ENCODE results near the gene PRPH2.

DNA sequence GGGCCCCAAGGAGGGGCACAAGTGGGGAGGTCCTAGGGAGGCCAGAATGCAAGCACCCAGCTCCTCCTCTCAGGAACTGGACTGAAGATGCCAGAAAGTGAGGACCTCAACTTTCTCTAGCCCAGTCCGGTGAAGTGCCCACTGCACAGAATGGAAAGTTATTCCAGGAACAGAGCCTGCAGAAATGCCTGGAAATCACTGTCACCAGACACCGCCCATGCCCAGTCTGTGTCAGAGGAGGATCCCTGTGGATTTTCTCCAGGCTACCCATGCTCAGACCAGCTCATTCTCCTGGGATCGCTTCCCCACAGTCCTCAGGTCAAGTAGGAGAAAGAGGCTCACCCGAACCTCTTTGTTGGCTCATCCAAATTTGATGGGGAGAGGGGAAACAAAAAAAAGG is 6.5 kb downstream of the PRPH2 start:
- TF ChIP-seq RXRB (CRISPR knock-in tag; IDR thresholded peaks at IDR 0.05; ENCODE audit: borderline replicate concordance) = no peak
- no peak for TF ChIP-seq AGO1 (IDR thresholded peaks at IDR 0.05; ENCODE audit: low read depth, low read length, poor library complexity, severe bottlenecking)
- TF ChIP-seq RAD21 (CRISPR knock-in tag; IDR thresholded peaks at IDR 0.05) = no peak
- no peak for TF ChIP-seq NPAS2 (CRISPR knock-in tag; IDR thresholded peaks at IDR 0.05; ENCODE audit: borderline replicate concordance)
- TF ChIP-seq, protein P1, sequence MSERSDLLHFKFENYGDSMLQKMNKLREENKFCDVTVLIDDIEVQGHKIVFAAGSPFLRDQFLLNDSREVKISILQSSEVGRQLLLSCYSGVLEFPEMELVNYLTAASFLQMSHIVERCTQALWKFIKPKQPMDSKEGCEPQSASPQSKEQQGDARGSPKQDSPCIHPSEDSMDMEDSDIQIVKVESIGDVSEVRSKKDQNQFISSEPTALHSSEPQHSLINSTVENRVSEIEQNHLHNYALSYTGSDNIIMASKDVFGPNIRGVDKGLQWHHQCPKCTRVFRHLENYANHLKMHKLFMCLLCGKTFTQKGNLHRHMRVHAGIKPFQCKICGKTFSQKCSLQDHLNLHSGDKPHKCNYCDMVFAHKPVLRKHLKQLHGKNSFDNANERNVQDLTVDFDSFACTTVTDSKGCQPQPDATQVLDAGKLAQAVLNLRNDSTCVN (CRISPR knock-in tag; IDR thresholded peaks at IDR 0.05; ENCODE audit: borderline replicate concordance) = no peak
- no peak for TF ChIP-seq NR0B2 (CRISPR knock-in tag; IDR thresholded peaks at IDR 0.05)
- TF ChIP-seq, protein P2, sequence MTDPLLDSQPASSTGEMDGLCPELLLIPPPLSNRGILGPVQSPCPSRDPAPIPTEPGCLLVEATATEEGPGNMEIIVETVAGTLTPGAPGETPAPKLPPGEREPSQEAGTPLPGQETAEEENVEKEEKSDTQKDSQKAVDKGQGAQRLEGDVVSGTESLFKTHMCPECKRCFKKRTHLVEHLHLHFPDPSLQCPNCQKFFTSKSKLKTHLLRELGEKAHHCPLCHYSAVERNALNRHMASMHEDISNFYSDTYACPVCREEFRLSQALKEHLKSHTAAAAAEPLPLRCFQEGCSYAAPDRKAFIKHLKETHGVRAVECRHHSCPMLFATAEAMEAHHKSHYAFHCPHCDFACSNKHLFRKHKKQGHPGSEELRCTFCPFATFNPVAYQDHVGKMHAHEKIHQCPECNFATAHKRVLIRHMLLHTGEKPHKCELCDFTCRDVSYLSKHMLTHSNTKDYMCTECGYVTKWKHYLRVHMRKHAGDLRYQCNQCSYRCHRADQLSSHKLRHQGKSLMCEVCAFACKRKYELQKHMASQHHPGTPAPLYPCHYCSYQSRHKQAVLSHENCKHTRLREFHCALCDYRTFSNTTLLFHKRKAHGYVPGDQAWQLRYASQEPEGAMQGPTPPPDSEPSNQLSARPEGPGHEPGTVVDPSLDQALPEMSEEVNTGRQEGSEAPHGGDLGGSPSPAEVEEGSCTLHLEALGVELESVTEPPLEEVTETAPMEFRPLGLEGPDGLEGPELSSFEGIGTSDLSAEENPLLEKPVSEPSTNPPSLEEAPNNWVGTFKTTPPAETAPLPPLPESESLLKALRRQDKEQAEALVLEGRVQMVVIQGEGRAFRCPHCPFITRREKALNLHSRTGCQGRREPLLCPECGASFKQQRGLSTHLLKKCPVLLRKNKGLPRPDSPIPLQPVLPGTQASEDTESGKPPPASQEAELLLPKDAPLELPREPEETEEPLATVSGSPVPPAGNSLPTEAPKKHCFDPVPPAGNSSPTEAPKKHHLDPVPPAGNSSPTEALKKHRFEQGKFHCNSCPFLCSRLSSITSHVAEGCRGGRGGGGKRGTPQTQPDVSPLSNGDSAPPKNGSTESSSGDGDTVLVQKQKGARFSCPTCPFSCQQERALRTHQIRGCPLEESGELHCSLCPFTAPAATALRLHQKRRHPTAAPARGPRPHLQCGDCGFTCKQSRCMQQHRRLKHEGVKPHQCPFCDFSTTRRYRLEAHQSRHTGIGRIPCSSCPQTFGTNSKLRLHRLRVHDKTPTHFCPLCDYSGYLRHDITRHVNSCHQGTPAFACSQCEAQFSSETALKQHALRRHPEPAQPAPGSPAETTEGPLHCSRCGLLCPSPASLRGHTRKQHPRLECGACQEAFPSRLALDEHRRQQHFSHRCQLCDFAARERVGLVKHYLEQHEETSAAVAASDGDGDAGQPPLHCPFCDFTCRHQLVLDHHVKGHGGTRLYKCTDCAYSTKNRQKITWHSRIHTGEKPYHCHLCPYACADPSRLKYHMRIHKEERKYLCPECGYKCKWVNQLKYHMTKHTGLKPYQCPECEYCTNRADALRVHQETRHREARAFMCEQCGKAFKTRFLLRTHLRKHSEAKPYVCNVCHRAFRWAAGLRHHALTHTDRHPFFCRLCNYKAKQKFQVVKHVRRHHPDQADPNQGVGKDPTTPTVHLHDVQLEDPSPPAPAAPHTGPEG (CRISPR knock-in tag; IDR thresholded peaks at IDR 0.05) = no peak
